Measurements from ENCODE around the gene PATZ1. TPM values are rescaled to one million over a fixed set of nuclear protein-coding genes. Genes with fewer than 3 reads are reported as not detected.

PATZ1 gene, protein sequence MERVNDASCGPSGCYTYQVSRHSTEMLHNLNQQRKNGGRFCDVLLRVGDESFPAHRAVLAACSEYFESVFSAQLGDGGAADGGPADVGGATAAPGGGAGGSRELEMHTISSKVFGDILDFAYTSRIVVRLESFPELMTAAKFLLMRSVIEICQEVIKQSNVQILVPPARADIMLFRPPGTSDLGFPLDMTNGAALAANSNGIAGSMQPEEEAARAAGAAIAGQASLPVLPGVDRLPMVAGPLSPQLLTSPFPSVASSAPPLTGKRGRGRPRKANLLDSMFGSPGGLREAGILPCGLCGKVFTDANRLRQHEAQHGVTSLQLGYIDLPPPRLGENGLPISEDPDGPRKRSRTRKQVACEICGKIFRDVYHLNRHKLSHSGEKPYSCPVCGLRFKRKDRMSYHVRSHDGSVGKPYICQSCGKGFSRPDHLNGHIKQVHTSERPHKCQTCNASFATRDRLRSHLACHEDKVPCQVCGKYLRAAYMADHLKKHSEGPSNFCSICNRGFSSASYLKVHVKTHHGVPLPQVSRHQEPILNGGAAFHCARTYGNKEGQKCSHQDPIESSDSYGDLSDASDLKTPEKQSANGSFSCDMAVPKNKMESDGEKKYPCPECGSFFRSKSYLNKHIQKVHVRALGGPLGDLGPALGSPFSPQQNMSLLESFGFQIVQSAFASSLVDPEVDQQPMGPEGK
- 118 and 120 TPM in 2 replicates for total RNA-seq (2021)
- long read RNA-seq, transcript PATZ1-203 (4 exons, 3,638 nt): major isoform, 34 of 69 reads
- long read RNA-seq, transcript PATZ1-201 (3 exons, 2,516 nt): minor isoform, 11 of 69 reads
- long read RNA-seq, partial matches to known transcripts: 11 of 69 reads
- long read RNA-seq, other reads (novel, unspliced or antisense): 8 of 69 reads

DNA sequence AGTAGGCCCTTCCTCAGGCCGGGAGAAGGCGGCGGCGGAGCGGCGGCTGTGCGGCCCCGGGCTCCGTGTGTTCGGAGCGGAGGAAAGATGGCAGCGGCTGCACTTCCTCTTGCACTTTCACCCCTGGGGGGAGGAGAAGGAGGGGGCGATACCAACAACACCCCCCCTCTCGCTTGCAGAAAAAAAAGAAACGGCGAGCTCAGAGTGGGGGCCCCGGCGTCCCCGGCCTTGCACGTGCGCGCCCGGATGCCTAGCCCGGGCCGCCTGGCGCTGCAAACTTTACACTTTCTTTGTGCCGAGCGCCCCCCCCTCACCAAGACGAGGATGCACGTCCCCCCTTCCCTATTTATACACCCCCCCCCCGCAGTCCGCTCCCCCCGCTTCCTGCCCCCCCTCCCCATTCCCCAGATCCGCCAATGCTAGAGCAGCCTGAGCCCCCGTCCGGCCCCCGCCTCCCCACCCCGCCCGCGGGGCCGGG is at the start of gene PATZ1:
Gene PATZ1 (minus strand): TSS at position 92 of the 478 bp plus-strand sequence. CDS start 744 bp downstream, outside the sequence.
- Histone ChIP-seq H3K4me1 (ENCODE audit: insufficient read depth, low read length) (peaks cover 7% of the 10 kb centered on the region; the same call in 1 of the 2 replicates), H4K8ac (replicated peaks; ENCODE audit: insufficient read length, low read depth, low read length) (no peak within 1 kb of the TSS), H3K4ac (ENCODE audit: low read depth, low read length) (peak within 1 kb of the TSS; percentile 88), H3K27me3 (ENCODE audit: insufficient read depth, low read length) (no peaks in the 10 kb centered on the region), H3K4me2 (ENCODE audit: insufficient read depth, insufficient read length, low read length) (peak within 1 kb of the TSS; percentile 90), H3K14ac (ENCODE audit: insufficient read depth, low read length) (peak within 1 kb of the TSS; percentile 88), H2AK5ac (ENCODE audit: insufficient read length, low read length) (no peak within 1 kb of the TSS), H3K23me2 (ENCODE audit: insufficient read length, low read depth, low read length, poor library complexity, severe bottlenecking) (peaks cover 33% of the 10 kb centered on the region), H3K79me1 (ENCODE audit: insufficient read depth, low read depth, low read length, poor library complexity, severe bottlenecking) (peaks cover under 1% of the 10 kb centered on the region), H3K56ac (ENCODE audit: insufficient read length, low read depth, low read length) (no peak within 1 kb of the TSS), H4K5ac (ENCODE audit: insufficient read length, low read depth, low read length) (no peak within 1 kb of the TSS), H2BK120ac (ENCODE audit: low read depth, low read length, poor library complexity, severe bottlenecking) (peak within 1 kb of the TSS; percentile 74), H3T11ph (ENCODE audit: low read length) (peak within 1 kb of the TSS; percentile 24), H3K23ac (ENCODE audit: insufficient read length, low read depth, low read length) (no peak within 1 kb of the TSS), H2BK15ac (ENCODE audit: low read depth, low read length) (no peak within 1 kb of the TSS; the same call in 1 of the 2 replicates), H3K79me2 (ENCODE audit: insufficient read depth, low read length) (peaks cover 12% of the 10 kb centered on the region; the same call in 1 of the 2 replicates), H2BK5ac (ENCODE audit: insufficient read length, low read length) (no peak within 1 kb of the TSS), H3K27ac (ENCODE audit: insufficient read length, low read depth, low read length) (peak within 1 kb of the TSS; percentile 21), H2BK20ac (ENCODE audit: low read depth, low read length, poor library complexity, severe bottlenecking) (no peak within 1 kb of the TSS), H2BK12ac (ENCODE audit: insufficient read length, low read depth, low read length) (no peak within 1 kb of the TSS), H3K9me3 (ENCODE audit: control insufficient read depth, low read depth, low read length) (no peaks in the 10 kb centered on the region), H4K20me1 (ENCODE audit: control insufficient read depth, insufficient read depth, insufficient read length) (no peaks in the 10 kb centered on the region), H4K91ac (ENCODE audit: insufficient read length, low read depth, low read length) (peak within 1 kb of the TSS; percentile 35), H2AFZ (ENCODE audit: low read length) (no peak within 1 kb of the TSS), H3K9ac (ENCODE audit: extremely low read depth, insufficient read length, low read length) (peak within 1 kb of the TSS; percentile 83), H3K18ac (ENCODE audit: insufficient read length, low read depth, low read length) (peak within 1 kb of the TSS; percentile 91)
- Mint-ChIP-seq H3K9me3 (no peaks in the 10 kb centered on the region), H3K36me3 (ENCODE audit: insufficient read depth in 1 of 3, low read depth in 3 of 3) (peaks cover 9 to 41% (median 24%) of the 10 kb centered on the region in 3 experiments), H3K4me1 (peaks cover 47 to 53% of the 10 kb centered on the region in 2 experiments), H3K27me3 (ENCODE audit: low read depth) (no peaks in the 10 kb centered on the region), H3K27ac (peak within 1 kb of the TSS; percentile 95 to 96 (median 96)), H3K4me3 (peak within 1 kb of the TSS; percentile 90)
- peak; percentile 74 for DNase-seq
- TF ChIP-seq, protein P1, sequence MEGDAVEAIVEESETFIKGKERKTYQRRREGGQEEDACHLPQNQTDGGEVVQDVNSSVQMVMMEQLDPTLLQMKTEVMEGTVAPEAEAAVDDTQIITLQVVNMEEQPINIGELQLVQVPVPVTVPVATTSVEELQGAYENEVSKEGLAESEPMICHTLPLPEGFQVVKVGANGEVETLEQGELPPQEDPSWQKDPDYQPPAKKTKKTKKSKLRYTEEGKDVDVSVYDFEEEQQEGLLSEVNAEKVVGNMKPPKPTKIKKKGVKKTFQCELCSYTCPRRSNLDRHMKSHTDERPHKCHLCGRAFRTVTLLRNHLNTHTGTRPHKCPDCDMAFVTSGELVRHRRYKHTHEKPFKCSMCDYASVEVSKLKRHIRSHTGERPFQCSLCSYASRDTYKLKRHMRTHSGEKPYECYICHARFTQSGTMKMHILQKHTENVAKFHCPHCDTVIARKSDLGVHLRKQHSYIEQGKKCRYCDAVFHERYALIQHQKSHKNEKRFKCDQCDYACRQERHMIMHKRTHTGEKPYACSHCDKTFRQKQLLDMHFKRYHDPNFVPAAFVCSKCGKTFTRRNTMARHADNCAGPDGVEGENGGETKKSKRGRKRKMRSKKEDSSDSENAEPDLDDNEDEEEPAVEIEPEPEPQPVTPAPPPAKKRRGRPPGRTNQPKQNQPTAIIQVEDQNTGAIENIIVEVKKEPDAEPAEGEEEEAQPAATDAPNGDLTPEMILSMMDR (conservative IDR thresholded peaks at IDR 0.05): no peak
- no CpG with 5 or more reads among the region's 41 CpGs for WGBS (ENCODE audit: extremely low coverage, insufficient read length, low lambda C conversion rate)
